Measurements from ENCODE around the gene PALMD. TPM values are rescaled to one million over a fixed set of nuclear protein-coding genes. Genes with fewer than 3 reads are reported as not detected.
A peak's percentile ranks its signal among the peaks of the same experiment; 100 is the strongest.

The PALMD gene
- 10 to 100 TPM; 17.8 to 64.3 (median 40.6) TPM for total RNA-seq

- Histone ChIP-seq H3K4me1 (peaks cover 0 to 6% of the 10 kb centered on the region in 2 donors), H3K9me3 (no peaks in the 10 kb centered on the region), H3K4me3 (peak within 1 kb of the TSS; percentile 32 to 37), H3K27ac (peak within 1 kb of the TSS; percentile 78 to 90), H3K36me3 (no peaks in the 10 kb centered on the region), H3K27me3 (no peaks in the 10 kb centered on the region)
- intact Hi-C loops (cut with DNase I; ENCODE audit: low total_unique reads), result no loop called here
- DNase-seq, result peak; percentile 24 to 38
- TF ChIP-seq CTCF (IDR thresholded peaks at IDR 0.05) (no peak), POLR2A (IDR thresholded peaks at IDR 0.05) (peak in 1 of 2 donors; percentile 31)
These were observed at the start of gene PALMD for GRCh38 chr1:99645699-99646531. Gene PALMD, plus strand, starts transcription at chr1:99646113. Its CDS starts 205 bp downstream, at chr1:99646318.

- peak in 1 of 2 donors; percentile 36 for DNase-seq
- Histone ChIP-seq H3K4me3 (no peak overlapping the region), H3K9me3 (no peaks in the 10 kb centered on the region), H3K4me1 (no peaks in the 10 kb centered on the region), H3K27ac (peak overlapping the region; percentile 16 to 25), H3K27me3 (no peaks in the 10 kb centered on the region), H3K36me3 (no peaks in the 10 kb centered on the region)
- intact Hi-C loops (cut with DNase I; ENCODE audit: low total_unique reads), result no loop called here
- no peak for TF ChIP-seq CTCF (IDR thresholded peaks at IDR 0.05)
- TF ChIP-seq POLR2A (IDR thresholded peaks at IDR 0.05), result no peak
These were observed 47.0 kb upstream of the PALMD start for GRCh38 chr1:99598738-99599411.

GRCh38 chr1:99599678-99600175 lies 46.2 kb upstream of the PALMD start:
- Histone ChIP-seq H3K27me3 (no peaks in the 10 kb centered on the region), H3K36me3 (no peaks in the 10 kb centered on the region), H3K9me3 (no peaks in the 10 kb centered on the region), H3K4me1 (no peaks in the 10 kb centered on the region), H3K27ac (peak overlapping the region; percentile 14 to 38), H3K4me3 (no peak overlapping the region)
- TF ChIP-seq CTCF (IDR thresholded peaks at IDR 0.05), result no peak
- DNase-seq, result peak in 1 of 2 donors; percentile 22
- intact Hi-C loops (cut with DNase I; ENCODE audit: low total_unique reads), result no loop called here

GRCh38 chr1:99600782-99601181 lies 45.1 kb upstream of the PALMD start:
- peak overlapping the region in 1 of 2 donors; percentile 38 for H3K27ac ChIP-seq
- no peak for DNase-seq
- H3K36me3 ChIP-seq, result no peaks in the 10 kb centered on the region
- H3K4me1 ChIP-seq, result no peaks in the 10 kb centered on the region
- no peak for TF ChIP-seq CTCF (IDR thresholded peaks at IDR 0.05)
- H3K9me3 ChIP-seq, result no peaks in the 10 kb centered on the region
- intact Hi-C loops (cut with DNase I; ENCODE audit: low total_unique reads), result no loop called here
- H3K4me3 ChIP-seq, result no peak overlapping the region
- no peaks in the 10 kb centered on the region for H3K27me3 ChIP-seq

- intact Hi-C loops (cut with DNase I; ENCODE audit: low total_unique reads), result no loop called here
- TF ChIP-seq POLR2A (IDR thresholded peaks at IDR 0.05) (no peak), CTCF (IDR thresholded peaks at IDR 0.05) (no peak)
- no peaks in the 10 kb centered on the region for H3K27me3 ChIP-seq
These were observed 44.7 kb upstream of the PALMD start for GRCh38 chr1:99601208-99601607.

More at GRCh38 chr1:99601208-99601607, 44.7 kb upstream of the PALMD start:
- Histone ChIP-seq H3K36me3 (no peaks in the 10 kb centered on the region), H3K4me3 (no peak overlapping the region), H3K27ac (no peak overlapping the region), H3K4me1 (no peaks in the 10 kb centered on the region), H3K9me3 (no peaks in the 10 kb centered on the region)
- DNase-seq, result no peak
